NCI-H82 (cell line): ENCODE measurements around the gene PDIA2.

Experiments used
- DNase-seq: peaks from one replicate; lab custom pipeline; 2025; lab: John Stamatoyannopoulos, UW

PDIA2 gene

GRCh38 chr16:297832-298231 is 14.9 kb downstream of the PDIA2 start:
- no peak for DNase-seq

- no peak for DNase-seq
These were observed 18.3 kb downstream of the PDIA2 start for GRCh38 chr16:301235-301634.

- DNase-seq, result no peak
These were observed 19.0 kb downstream of the PDIA2 start for GRCh38 chr16:301950-302349.

GRCh38 chr16:303760-304505 is 21.0 kb downstream of the PDIA2 start:
- DNase-seq, result no peak

GRCh38 chr16:305916-306626 is 23.1 kb downstream of the PDIA2 start:
- DNase-seq, result no peak

- DNase-seq, result no peak
These were observed 24.0 kb downstream of the PDIA2 start for GRCh38 chr16:306911-307370.

- no peak for DNase-seq
These were observed 24.8 kb downstream of the PDIA2 start for GRCh38 chr16:307691-308312.

GRCh38 chr16:309476-309875 is 26.5 kb downstream of the PDIA2 start:
- DNase-seq, result no peak

GRCh38 chr16:311725-312124 is 28.8 kb downstream of the PDIA2 start:
- DNase-seq, result no peak

- DNase-seq, result no peak
These were observed 31.4 kb downstream of the PDIA2 start for GRCh38 chr16:314351-314750.

GRCh38 chr16:314795-315299 is 31.9 kb downstream of the PDIA2 start:
- DNase-seq, result no peak

GRCh38 chr16:316741-317464 is 33.9 kb downstream of the PDIA2 start:
- no peak for DNase-seq

- no peak for DNase-seq
These were observed 34.6 kb downstream of the PDIA2 start for GRCh38 chr16:317583-317982.

- no peak for DNase-seq
These were observed 35.7 kb downstream of the PDIA2 start for GRCh38 chr16:318628-319027.

GRCh38 chr16:320206-320605 is 37.2 kb downstream of the PDIA2 start:
- DNase-seq, result no peak

- no peak for DNase-seq
These were observed 38.6 kb downstream of the PDIA2 start for GRCh38 chr16:321532-321931.

GRCh38 chr16:322476-323143 is 39.6 kb downstream of the PDIA2 start:
- DNase-seq, result no peak

GRCh38 chr16:324201-324450 is 41.2 kb downstream of the PDIA2 start:
- DNase-seq, result no peak

- DNase-seq, result no peak
These were observed 41.7 kb downstream of the PDIA2 start for GRCh38 chr16:324451-325334.

- DNase-seq, result no peak
These were observed 42.6 kb downstream of the PDIA2 start for GRCh38 chr16:325375-326145.
